ENCODE results near the gene CPNE7.

Gene CPNE7

GRCh38 chr16:89607937-89608740 lies 32.6 kb downstream of the CPNE7 start:
- DNase-seq, result no peak

GRCh38 chr16:89610108-89610453 lies 34.5 kb downstream of the CPNE7 start:
- no peak for DNase-seq

GRCh38 chr16:89612415-89613166 lies 37.0 kb downstream of the CPNE7 start:
- DNase-seq, result no peak

- DNase-seq, result no peak
Measured at GRCh38 chr16:89613231-89613953, 37.8 kb downstream of the CPNE7 start, which contains the start of gene DPEP1. Gene DPEP1 (plus strand): TSS chr16:89613642. CDS start chr16:89630411, 16,769 bp downstream.

GRCh38 chr16:89613954-89614459 lies 38.4 kb downstream of the CPNE7 start:
- no peak for DNase-seq

- no peak for DNase-seq
Measured at GRCh38 chr16:89615176-89615575, 39.6 kb downstream of the CPNE7 start.

- no peak for DNase-seq
Measured at GRCh38 chr16:89615596-89616090, 40.1 kb downstream of the CPNE7 start.

GRCh38 chr16:89616623-89617022 lies 41.1 kb downstream of the CPNE7 start:
- DNase-seq, result no peak

GRCh38 chr16:89617036-89617435 lies 41.5 kb downstream of the CPNE7 start:
- DNase-seq, result no peak

- no peak for DNase-seq
Measured at GRCh38 chr16:89618109-89618998, 42.8 kb downstream of the CPNE7 start.

- DNase-seq, result no peak
Measured at GRCh38 chr16:89619840-89620239, 44.3 kb downstream of the CPNE7 start.

GRCh38 chr16:89620406-89620841 lies 44.9 kb downstream of the CPNE7 start:
- DNase-seq, result no peak

GRCh38 chr16:89621136-89621697 lies 45.7 kb downstream of the CPNE7 start:
- no peak for DNase-seq

- DNase-seq, result no peak
Measured at GRCh38 chr16:89621698-89622409, 46.3 kb downstream of the CPNE7 start.

- no peak for DNase-seq
Measured at GRCh38 chr16:89623511-89624261, 48.1 kb downstream of the CPNE7 start.

- no peak for DNase-seq
Measured at GRCh38 chr16:89624777-89625761, 49.5 kb downstream of the CPNE7 start.

- no peak for DNase-seq
Measured at GRCh38 chr16:89629827-89630610, 54.5 kb downstream of the CPNE7 start.

- peak; percentile 28 for DNase-seq
Measured at GRCh38 chr16:89633064-89633631, 57.6 kb downstream of the CPNE7 start.

All from amniotic stem cell (primary cell).